Progenitor cell of endocrine pancreas (in vitro differentiated cells): ENCODE data around the gene ENTR1. TPM values are rescaled to one million over a fixed set of nuclear protein-coding genes. Genes with fewer than 3 reads are reported as not detected.

Experiments
- DNase-seq: peaks from one replicate; pipeline ENCODE4 v3.0.0; 2021; ENCODE audit warnings: low spot score; ENCODE audit not compliant: unreplicated experiment
- H3K27ac Mint-ChIP-seq: 2 replicates; pipeline ENCODE4 v1.8.0; 2021; ENCODE audit warnings: mild to moderate bottlenecking, moderate library complexity, mixed read lengths
- H3K27me3 Mint-ChIP-seq: 2 replicates; pipeline ENCODE4 v1.8.0; 2021; ENCODE audit warnings: mixed read lengths
- H3K36me3 Mint-ChIP-seq: 2 replicates; pipeline ENCODE4 v1.8.0; 2022; ENCODE audit warnings: mixed read lengths; ENCODE audit not compliant: insufficient read depth
- H3K4me1 Mint-ChIP-seq: 2 replicates; pipeline ENCODE4 v1.8.0; 2021; ENCODE audit warnings: low read depth, mixed read lengths
- H3K4me3 Mint-ChIP-seq: 2 replicates; pipeline ENCODE4 v1.8.0; 2021; ENCODE audit warnings: low read depth, mild to moderate bottlenecking, moderate library complexity, mixed read lengths
- H3K9me3 Mint-ChIP-seq: 2 replicates; pipeline ENCODE4 v1.8.0; 2021; ENCODE audit warnings: low read depth, mixed read lengths
- total RNA-seq: library from RNA; stranded (reverse); gene quantifications from 2 replicates; pipeline ENCODE4 v1.2.1, GENCODE V29; 2021
- TF ChIP-seq, protein P1 (sequence below): fragments of 200-600 bp; sonication (generic); IDR thresholded peaks from one replicate; pipeline ENCODE4 v1.5.0; 2021; ENCODE audit warnings: antibody characterized with exemption, mild to moderate bottlenecking; ENCODE audit not compliant: unreplicated experiment

The ENTR1 gene
- total RNA-seq, 1 donor from 2014 or later, result 70.9 TPM

- TF ChIP-seq, protein P1, sequence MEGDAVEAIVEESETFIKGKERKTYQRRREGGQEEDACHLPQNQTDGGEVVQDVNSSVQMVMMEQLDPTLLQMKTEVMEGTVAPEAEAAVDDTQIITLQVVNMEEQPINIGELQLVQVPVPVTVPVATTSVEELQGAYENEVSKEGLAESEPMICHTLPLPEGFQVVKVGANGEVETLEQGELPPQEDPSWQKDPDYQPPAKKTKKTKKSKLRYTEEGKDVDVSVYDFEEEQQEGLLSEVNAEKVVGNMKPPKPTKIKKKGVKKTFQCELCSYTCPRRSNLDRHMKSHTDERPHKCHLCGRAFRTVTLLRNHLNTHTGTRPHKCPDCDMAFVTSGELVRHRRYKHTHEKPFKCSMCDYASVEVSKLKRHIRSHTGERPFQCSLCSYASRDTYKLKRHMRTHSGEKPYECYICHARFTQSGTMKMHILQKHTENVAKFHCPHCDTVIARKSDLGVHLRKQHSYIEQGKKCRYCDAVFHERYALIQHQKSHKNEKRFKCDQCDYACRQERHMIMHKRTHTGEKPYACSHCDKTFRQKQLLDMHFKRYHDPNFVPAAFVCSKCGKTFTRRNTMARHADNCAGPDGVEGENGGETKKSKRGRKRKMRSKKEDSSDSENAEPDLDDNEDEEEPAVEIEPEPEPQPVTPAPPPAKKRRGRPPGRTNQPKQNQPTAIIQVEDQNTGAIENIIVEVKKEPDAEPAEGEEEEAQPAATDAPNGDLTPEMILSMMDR, result no peak
- no peaks in the 10 kb centered on the region for H3K9me3 Mint-ChIP-seq
- H3K27ac Mint-ChIP-seq, result no peak overlapping the region
- no peaks in the 10 kb centered on the region for H3K27me3 Mint-ChIP-seq
- DNase-seq, result no peak
- H3K36me3 Mint-ChIP-seq, result peaks cover 8% of the 10 kb centered on the region
- peaks cover 9% of the 10 kb centered on the region for H3K4me1 Mint-ChIP-seq
- H3K4me3 Mint-ChIP-seq, result no peak overlapping the region
Measured at GRCh38 chr9:136403538-136403914, 6.9 kb downstream of the ENTR1 start.

- no peak for DNase-seq
- Mint-ChIP-seq H3K27ac (no peak overlapping the region), H3K4me1 (peaks cover 10% of the 10 kb centered on the region), H3K27me3 (no peaks in the 10 kb centered on the region), H3K9me3 (no peaks in the 10 kb centered on the region), H3K36me3 (peaks cover 8% of the 10 kb centered on the region), H3K4me3 (no peak overlapping the region)
- TF ChIP-seq, protein P1, result no peak
Measured at GRCh38 chr9:136402067-136402466, 8.3 kb downstream of the ENTR1 start.

DNA sequence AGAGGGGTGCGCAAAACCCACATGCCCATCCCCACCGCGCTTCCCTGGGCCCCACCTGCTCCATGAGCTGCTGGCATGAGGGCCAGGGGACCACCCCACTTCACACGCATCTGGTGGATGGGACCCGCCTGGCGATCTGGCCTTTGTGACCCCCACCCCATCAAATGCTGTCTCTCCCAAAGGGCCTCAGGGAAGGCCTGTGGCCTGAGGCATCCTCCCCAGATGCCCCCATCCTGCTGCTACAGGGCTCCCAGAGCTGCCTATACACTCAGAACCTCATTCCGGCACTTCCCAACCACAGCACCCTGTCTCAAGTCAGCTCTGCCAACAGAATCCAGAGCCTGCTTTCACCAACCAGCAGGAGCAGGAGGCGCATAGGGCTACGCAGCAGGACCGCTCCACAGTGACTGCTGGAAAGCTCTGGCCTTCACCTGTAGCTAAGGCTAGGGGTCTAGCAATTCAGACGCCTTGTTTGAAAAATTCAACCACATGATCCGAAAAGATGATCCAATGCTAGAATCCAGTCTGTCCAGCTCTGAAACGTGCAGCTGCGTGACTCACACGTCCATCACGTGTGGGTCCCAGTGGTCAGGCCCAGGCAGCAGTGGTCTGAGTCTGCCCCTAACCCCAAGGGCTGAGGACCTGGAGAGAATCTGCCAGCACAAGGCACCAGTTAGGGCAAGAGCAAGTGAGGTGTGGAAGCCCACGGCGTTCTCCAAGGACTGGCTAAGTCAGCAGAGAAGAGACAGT is 9.1 kb downstream of the ENTR1 start:
- Mint-ChIP-seq H3K36me3 (peaks cover 12% of the 10 kb centered on the region), H3K27ac (no peak overlapping the region), H3K4me1 (peaks cover 10% of the 10 kb centered on the region), H3K4me3 (peak overlapping the region; percentile 38), H3K9me3 (no peaks in the 10 kb centered on the region), H3K27me3 (no peaks in the 10 kb centered on the region)
- DNase-seq, result no peak
- TF ChIP-seq, protein P1, result no peak

DNA sequence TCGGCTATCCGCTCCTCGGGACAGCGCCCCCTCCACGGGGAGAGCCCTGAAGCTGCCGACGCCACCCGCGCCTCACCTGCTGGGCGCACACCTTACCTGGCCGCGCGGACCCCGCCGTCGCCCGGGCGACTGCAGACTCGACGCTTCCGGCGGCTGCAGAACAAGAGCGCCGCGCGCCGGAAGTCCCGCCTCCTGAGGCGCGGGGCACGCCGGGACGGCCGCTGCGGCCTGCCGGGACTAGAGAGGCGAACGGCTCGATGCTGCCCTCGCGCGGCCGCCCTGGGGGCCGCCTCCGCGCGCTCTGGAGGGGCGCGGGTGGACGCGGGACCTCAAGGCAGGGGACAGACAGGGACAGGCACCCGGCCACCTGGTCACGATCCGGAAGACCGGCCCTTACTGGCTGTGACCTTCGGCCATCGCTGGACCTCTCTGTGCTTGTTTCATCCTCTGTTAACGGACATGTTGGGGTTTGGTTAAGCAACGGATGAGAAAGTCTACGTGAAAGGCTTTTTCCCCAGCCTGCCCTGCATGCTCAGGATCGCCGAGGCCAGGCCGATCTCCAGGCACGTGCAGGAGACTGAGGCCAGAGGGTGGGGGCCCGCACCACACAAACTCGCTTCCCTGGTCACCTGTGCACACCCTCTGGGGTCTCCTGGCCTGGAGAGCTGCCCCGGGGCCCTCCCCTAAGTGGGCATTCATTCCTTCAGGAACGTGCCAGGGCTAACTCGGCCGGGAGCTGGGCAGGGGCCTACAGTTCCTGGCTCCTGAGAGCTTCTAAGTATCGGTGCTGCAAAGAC is 10.2 kb downstream of the ENTR1 start, which contains the start of gene SNAPC4:
Gene SNAPC4 (minus strand): TSS at position 133 of the 797 bp plus-strand sequence. CDS start 1,742 bp downstream, outside the sequence.
- DNase-seq, result peak; percentile 90
- no peaks in the 10 kb centered on the region for H3K9me3 Mint-ChIP-seq
- peak within 1 kb of the TSS; percentile 95 for H3K27ac Mint-ChIP-seq
- no peaks in the 10 kb centered on the region for H3K27me3 Mint-ChIP-seq
- TF ChIP-seq, protein P1, result peak; percentile 91
- H3K36me3 Mint-ChIP-seq, result peaks cover 12% of the 10 kb centered on the region
- peak within 1 kb of the TSS; percentile 86 for H3K4me3 Mint-ChIP-seq
- peaks cover 10% of the 10 kb centered on the region for H3K4me1 Mint-ChIP-seq

DNA sequence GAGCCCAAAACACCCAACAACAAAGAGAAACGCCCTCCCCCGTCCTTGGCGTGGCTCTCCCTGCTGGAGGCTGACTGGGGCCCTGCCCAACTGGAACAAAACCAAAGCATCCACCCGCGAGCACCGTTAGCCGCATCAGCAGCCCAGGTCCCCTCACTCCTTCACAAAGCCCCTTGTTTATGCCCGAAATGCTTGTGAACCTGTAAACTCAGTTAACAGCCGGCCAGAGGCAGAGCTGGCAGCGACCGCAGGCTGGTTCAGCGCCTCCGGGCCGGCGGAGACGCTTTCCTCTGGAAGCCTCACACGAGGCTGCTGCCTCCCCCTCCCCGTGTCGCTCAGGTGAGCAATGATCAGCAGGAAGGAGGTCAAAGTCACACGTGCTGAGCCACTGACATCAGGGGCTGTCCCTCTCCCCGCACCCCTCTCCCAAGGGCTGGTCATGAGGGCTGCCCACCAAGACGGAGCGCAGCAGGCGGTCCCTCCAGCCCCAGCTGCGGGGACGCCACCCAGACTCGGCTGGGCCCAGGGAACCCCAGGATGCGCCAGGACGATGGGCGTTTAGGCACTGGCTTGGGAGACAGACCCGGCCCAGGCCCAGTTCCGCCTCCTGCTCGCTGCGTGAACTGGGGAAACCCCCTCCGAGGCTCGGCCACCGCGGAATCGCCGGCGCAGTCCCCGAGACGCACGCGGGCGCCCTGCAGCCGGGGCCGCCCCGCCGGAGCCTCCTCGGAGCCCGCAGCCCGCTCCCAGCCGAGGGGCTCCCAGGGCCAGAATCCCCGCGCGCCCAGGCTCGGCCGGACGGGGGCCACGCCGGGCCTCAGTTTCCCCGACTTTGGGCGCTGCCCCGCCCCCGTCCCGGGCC is 11.0 kb downstream of the ENTR1 start:
- Mint-ChIP-seq H3K36me3 (peaks cover 7% of the 10 kb centered on the region), H3K9me3 (no peaks in the 10 kb centered on the region), H3K27me3 (no peaks in the 10 kb centered on the region), H3K27ac (peak overlapping the region; percentile 95), H3K4me3 (peak overlapping the region; percentile 86), H3K4me1 (peaks cover 10% of the 10 kb centered on the region)
- TF ChIP-seq, protein P1, result no peak
- DNase-seq, result no peak
